ENCODE measurements around the gene EXD2.

The EXD2 gene

DNA sequence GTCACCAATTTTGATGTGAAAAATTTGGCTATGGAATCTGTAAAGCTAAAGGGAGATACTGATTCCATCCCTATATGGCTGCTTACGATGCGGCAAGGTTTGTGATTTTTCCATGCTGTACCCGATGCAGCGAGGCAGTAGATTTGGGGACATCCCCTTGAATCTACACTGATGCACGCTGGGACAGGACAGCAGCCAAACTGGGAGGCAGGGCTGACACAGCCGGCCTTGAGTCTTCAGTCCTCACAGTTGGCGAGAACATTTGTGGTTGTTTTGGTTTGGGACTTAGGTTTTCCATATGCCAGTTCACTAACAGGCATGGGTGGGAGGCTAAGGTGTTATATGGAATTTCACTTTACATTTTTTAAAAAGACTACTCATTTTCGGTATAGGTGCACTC lies 72.5 kb downstream of the EXD2 start:
- in situ Hi-C loops (cut with HindIII; ENCODE audit: low sequenced_read_pairs), result no loop called here
- DNase-seq (ENCODE audit: low read depth, low spot score), result no peak
- H3K4me3 ChIP-seq (ENCODE audit: low read depth, low read length), result no peak overlapping the region
- TF ChIP-seq CTCF (IDR thresholded peaks at IDR 0.05; ENCODE audit: low read depth, low read length), result no peak

DNA sequence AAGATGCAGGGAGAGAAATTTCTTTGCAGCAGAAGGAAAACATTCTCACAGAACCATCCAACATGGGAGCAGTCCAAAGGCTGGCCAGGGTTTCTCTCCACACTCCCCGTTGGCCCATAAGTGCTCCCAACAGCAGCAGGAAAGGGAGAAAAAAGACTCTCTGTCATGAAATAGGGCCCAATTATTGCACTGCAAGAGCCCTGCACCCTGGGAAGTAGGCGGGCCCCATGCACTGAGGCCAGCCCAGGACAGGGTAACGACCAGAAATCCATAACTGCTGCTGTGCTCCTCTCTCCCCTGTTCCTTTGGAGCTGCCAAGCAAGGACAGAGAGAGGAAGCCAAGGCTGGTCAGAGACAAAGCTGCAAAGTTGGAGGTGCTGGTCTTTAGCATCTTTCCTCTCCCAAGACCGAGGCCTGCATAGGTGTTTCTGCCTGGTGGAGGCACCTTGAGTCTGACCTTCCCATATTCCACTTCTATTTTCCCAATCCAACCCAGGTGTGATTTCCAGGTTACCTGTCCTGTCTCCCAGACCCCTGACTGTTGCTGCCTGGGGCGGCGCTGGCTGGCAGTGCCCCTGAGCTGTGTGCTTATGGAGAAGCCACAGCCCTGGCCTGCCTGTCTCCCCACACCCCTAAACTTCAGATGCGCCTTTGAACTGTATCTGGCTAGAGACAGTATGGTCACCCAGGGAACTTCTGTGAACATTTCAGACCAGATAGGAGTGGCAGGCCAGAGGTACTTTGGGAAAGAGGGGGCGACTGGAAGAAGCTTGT lies 75.5 kb downstream of the EXD2 start:
- TF ChIP-seq CTCF (IDR thresholded peaks at IDR 0.05; ENCODE audit: low read depth, low read length), result no peak
- DNase-seq (ENCODE audit: low read depth, low spot score), result no peak
- in situ Hi-C loops (cut with HindIII; ENCODE audit: low sequenced_read_pairs), result no loop called here
- H3K4me3 ChIP-seq (ENCODE audit: low read depth, low read length), result no peak overlapping the region

DNA sequence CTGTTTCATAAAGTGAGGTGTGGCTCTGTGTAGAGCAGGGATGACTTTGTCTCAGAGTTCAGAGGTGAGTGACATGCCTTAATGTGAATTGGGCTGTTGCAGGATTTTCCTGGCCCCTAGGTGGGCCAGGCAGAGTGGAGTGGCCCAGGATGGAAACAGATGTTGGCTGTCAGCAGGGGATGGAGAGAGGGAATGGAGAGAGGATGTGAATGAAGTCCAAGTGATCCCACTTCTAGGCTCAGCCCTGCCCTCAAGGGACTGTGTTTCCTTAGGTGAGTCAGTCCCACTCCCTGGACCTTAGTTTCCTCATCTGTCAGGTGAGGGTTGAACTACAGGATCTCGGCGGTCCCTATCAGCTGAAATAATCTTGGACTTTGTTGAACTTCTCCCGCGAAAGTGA lies 76.2 kb downstream of the EXD2 start:
- in situ Hi-C loops (cut with HindIII; ENCODE audit: low sequenced_read_pairs), result no loop called here
- no peak for DNase-seq (ENCODE audit: low read depth, low spot score)
- TF ChIP-seq CTCF (IDR thresholded peaks at IDR 0.05; ENCODE audit: low read depth, low read length), result no peak
- H3K4me3 ChIP-seq (ENCODE audit: low read depth, low read length), result no peak overlapping the region

DNA sequence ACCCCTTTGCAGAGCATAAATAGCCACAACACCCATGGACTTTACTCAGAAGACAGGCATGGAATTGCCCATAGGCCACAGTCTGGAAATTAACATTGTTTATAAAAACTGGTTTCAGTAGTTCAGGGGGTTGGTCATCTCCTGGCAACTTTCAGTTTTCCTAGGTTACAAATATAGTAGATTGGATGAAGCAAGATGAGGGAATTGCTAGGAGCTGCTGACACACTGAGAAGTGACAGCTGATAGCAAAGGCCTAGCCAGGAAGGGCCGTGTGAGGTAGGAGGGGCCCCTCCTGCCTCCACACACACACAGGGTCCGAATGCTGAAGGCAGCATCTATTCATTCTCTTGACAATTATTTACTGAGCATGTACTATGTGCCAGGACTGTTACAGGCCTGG lies 76.9 kb downstream of the EXD2 start:
- H3K4me3 ChIP-seq (ENCODE audit: low read depth, low read length), result no peak overlapping the region
- in situ Hi-C loops (cut with HindIII; ENCODE audit: low sequenced_read_pairs), result no loop called here
- TF ChIP-seq CTCF (IDR thresholded peaks at IDR 0.05; ENCODE audit: low read depth, low read length), result no peak
- DNase-seq (ENCODE audit: low read depth, low spot score), result peak; percentile 27

- TF ChIP-seq CTCF (IDR thresholded peaks at IDR 0.05; ENCODE audit: low read depth, low read length), result no peak
- peak; percentile 54 for DNase-seq (ENCODE audit: low read depth, low spot score)
- no peak overlapping the region for H3K4me3 ChIP-seq (ENCODE audit: low read depth, low read length)
- in situ Hi-C loops (cut with HindIII; ENCODE audit: low sequenced_read_pairs), result no loop called here
Observed at GRCh38 chr14:69268763-69269162, 77.5 kb downstream of the EXD2 start.

- no peak for TF ChIP-seq CTCF (IDR thresholded peaks at IDR 0.05; ENCODE audit: low read depth, low read length)
- H3K4me3 ChIP-seq (ENCODE audit: low read depth, low read length), result no peak overlapping the region
- in situ Hi-C loops (cut with HindIII; ENCODE audit: low sequenced_read_pairs), result no loop called here
- DNase-seq (ENCODE audit: low read depth, low spot score), result no peak
Observed at GRCh38 chr14:69269381-69269780, 78.1 kb downstream of the EXD2 start.
